GM18951 (cell line): ENCODE data around the gene GXYLT1.

Experiments
- POLR2A ChIP-seq: IDR thresholded peaks from 4 replicates; pipeline ENCODE4 v1.6.1; 2011; ENCODE audit warnings: mild to moderate bottlenecking; ENCODE audit not compliant: insufficient read length, insufficient read depth; ENCODE audit errors: extremely low read depth
- in situ Hi-C: fragments of 300-500 bp; cut with MboI; formaldehyde crosslinking; loops from one replicate; pipeline ENCODE4 v1.12.0; 2022; ENCODE audit warnings: low sequenced_read_pairs, mixed read lengths, inconsistent platforms; ENCODE audit not compliant: unreplicated experiment

GXYLT1 gene

GRCh38 chr12:42167711-42168110 lies 23.0 kb upstream of the GXYLT1 start:
- in situ Hi-C loops: no loop called here
- no peak for TF ChIP-seq POLR2A

GRCh38 chr12:42166501-42166900 lies 21.8 kb upstream of the GXYLT1 start:
- in situ Hi-C loops: no loop called here
- TF ChIP-seq POLR2A: no peak

- in situ Hi-C loops: no loop called here
- no peak for TF ChIP-seq POLR2A
Measured at GRCh38 chr12:42163913-42164312, 19.2 kb upstream of the GXYLT1 start.

- TF ChIP-seq POLR2A: no peak
- in situ Hi-C loops: no loop called here
Measured at GRCh38 chr12:42162965-42163364, 18.3 kb upstream of the GXYLT1 start.

DNA sequence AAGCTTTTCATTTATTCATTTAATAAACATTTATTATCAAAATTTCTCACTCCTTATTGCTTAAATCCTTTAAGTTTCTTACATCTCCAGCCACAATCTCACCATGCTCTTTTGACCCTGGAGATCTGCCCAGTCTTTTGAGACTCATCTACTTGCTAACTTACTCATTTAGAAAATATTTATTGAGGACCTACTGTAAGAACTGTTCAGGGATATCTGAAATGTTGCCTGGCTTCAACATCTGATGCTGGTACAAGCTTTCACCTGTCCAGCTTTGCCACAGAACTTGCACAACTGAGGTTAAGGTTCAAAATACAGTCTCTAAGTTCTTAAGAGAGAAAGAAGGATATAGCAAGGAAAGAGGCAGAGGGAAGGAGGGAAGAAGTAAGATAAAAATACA lies 17.5 kb upstream of the GXYLT1 start:
- no peak for TF ChIP-seq POLR2A
- in situ Hi-C loops: no loop called here

DNA sequence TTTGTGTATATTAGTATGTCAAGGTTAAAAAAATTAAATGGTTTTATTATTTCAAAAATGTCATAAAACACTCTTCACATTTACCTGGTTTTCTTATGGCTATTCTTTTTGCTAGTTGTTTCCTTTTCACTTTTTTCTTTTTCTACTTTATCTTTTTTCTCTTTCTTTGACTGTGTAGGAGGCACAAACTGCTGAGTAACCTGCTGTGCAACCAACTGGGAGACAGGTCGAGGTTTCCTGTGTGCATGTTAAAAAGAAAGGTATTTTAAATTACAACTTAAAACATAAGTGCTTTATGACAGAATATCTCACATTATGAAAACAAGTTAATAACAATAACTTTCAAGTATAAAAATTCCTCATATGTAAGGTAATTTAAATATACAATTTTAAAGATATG lies 16.9 kb upstream of the GXYLT1 start:
- no peak for TF ChIP-seq POLR2A
- in situ Hi-C loops: no loop called here

GRCh38 chr12:42156232-42156631 lies 11.6 kb upstream of the GXYLT1 start:
- in situ Hi-C loops: no loop called here
- no peak for TF ChIP-seq POLR2A

DNA sequence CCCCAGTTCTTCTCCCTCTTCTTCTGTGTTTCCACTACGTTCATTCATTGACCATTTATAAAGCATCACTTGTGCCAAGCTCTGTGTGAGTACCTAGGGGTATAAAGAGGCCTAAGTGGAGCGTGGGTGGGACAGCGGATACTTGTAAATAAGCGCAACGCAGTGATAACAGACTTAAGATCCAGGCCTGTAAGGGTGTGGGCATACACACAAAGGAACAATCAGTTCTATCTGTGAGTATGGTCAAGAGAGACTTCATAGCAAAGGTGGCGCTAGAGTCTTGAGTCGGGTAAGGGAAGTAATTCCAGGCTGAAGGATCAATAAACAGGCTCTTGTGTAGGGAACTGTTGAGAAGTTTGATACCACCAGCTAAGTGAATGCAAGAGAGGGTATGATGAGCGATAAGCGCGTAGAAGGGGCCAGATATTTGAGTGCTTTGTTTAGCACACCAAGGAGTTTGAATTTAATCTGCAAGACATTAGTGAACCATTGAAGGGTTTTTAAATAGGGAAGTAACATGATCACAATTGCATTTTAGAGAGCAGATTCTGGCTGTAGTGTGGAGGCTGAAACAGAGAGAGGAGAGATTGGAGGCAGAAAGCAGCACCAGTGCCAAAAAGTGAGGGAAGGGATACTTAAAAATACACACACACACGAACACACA lies 1.0 kb upstream of the GXYLT1 start:
- in situ Hi-C loops: loop anchor here (10.0 kb wide), 1 partner anchor 179 kb away; the partner anchor contains the start of genes PPHLN1 and ZCRB1
- TF ChIP-seq POLR2A: no peak

DNA sequence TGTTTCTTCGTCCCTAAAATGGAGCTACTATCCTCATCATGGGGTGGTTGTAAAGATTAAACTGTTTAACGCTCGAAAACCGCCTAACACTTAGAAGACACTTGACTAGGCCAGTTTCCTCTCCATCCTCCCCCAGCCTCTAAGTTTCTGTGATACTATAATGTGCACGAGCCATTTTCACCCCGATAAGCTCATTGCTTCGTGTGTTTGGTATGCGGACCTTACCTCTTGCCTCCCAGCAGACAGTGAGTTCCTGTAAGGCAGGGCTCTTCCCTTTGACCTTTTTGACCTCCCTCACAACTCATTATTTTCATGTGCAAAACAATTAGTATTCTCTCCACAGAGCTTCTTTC lies 499 bp upstream of the GXYLT1 start:
- in situ Hi-C loops: loop anchor here (10.0 kb wide), 1 partner anchor 180 kb away; the partner anchor contains the start of genes PPHLN1 and ZCRB1
- TF ChIP-seq POLR2A: no peak

DNA sequence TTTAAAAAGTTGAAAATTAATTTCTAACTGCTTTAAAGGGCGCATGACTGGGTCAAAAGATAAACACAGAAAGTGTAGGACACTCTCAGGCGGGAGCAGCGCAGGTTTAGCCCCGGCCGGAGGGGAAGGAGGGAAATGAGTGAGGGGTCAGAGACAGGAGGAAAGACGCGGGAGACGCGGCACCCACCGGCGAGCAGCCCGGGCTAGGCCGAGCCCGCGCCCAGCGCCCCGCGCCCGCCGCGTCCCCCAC lies 591 bp downstream of the GXYLT1 start:
- in situ Hi-C loops: loop anchor here (10.0 kb wide), 1 partner anchor 181 kb away; the partner anchor contains the start of genes PPHLN1 and ZCRB1
- no peak for TF ChIP-seq POLR2A

DNA sequence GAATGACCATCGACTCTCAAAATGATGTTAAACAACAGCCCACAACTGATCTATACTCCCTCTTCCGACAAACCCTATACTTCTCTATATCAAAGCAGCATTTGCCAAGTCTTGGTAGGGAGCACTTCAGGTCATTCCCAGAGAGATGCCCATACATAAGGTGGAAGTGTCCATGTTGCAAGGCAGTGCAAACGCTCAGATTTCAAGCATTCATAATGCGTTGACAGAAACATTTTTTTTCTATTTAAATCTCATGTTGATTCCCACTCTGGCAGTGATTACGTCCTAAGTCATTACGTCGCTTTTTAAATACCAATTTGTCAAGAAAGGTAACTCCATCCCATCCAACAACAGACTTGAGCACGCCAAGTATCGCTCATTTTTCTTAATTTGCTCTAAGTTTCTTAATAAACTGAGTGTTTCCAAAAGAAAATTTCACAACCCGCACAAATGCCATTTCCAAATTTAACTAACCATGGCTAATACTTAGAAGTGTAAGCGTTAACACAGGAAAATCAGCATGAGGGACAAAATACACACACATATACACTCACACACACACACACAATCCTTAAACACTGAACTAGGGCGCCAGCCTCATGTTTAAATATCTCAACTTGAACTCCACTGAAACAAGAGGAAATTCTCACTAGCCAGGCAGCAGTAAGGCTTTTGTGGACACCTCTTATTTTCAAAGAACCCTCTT lies 1.1 kb downstream of the GXYLT1 start:
- TF ChIP-seq POLR2A: no peak
- in situ Hi-C loops: loop anchor here (10.0 kb wide), 1 partner anchor 181 kb away; the partner anchor contains the start of genes PPHLN1 and ZCRB1

- in situ Hi-C loops: loop anchor here (10.0 kb wide), 1 partner anchor 183 kb away; the partner anchor contains the start of genes PPHLN1 and ZCRB1
- no peak for TF ChIP-seq POLR2A
Measured at GRCh38 chr12:42141981-42142606, 2.6 kb downstream of the GXYLT1 start.

- no peak for TF ChIP-seq POLR2A
- in situ Hi-C loops: loop anchor here (10.0 kb wide), 1 partner anchor 184 kb away; the partner anchor contains the start of genes PPHLN1 and ZCRB1
Measured at GRCh38 chr12:42140901-42141300, 3.8 kb downstream of the GXYLT1 start.

- TF ChIP-seq POLR2A: no peak
- in situ Hi-C loops: no loop called here
Measured at GRCh38 chr12:42135259-42135814, 9.3 kb downstream of the GXYLT1 start.
